Thoracic aorta (tissue), 2 donors: ENCODE data around the gene SEC14L2. TPM values are rescaled to one million over a fixed set of nuclear protein-coding genes. Genes with fewer than 3 reads are reported as not detected.

Source experiments
- ATAC-seq: fragments of 150-250 bp; one replicate; pipeline ENCODE4 v1.8.0; 2017; ENCODE audit warnings: low read depth; ENCODE audit not compliant: insufficient number of reproducible peaks, low FRiP score
- DNase-seq: peaks from one replicate; pipeline ENCODE4 v3.0.0-alpha.2; 2020; ENCODE audit warnings: low spot score
- H3K27ac ChIP-seq, 2 donors: fragments of 200-600 bp; sonication (generic); 1 replicate in 1 of 2; 2 replicates in 1 of 2; pipeline ENCODE4 v1.5.1; 2016; ENCODE audit warnings: mild to moderate bottlenecking in 2 of 2, moderate library complexity in 2 of 2
- H3K27me3 ChIP-seq: fragments of 200-600 bp; sonication (generic); replicated peaks from 2 replicates; pipeline ENCODE4 v1.6.0; 2016; ENCODE audit warnings: mild to moderate bottlenecking; ENCODE audit not compliant: insufficient read depth
- H3K36me3 ChIP-seq: fragments of 200-600 bp; sonication (generic); one replicate; pipeline ENCODE4 v1.5.1; 2016
- H3K4me1 ChIP-seq, 2 donors: fragments of 200-600 bp; sonication (generic); 1 replicate in 1 of 2; 2 replicates in 1 of 2; pipeline versions ENCODE4 v1.5.1 to v1.6.0; 2016; ENCODE audit warnings: low read depth in 2 of 2, mild to moderate bottlenecking in 1 of 2; ENCODE audit not compliant: control insufficient read depth in 1 of 2
- H3K4me3 ChIP-seq: fragments of 200-600 bp; sonication (generic); 2 replicates; pipeline ENCODE4 v1.5.1; 2016; ENCODE audit warnings: mild to moderate bottlenecking
- H3K9me3 ChIP-seq: fragments of 200-600 bp; sonication (generic); 2 replicates; pipeline ENCODE4 v1.5.1; 2016
- total RNA-seq, 2 donors: library from RNA; depleted of rRNA; stranded (reverse); fragments of >200 nt; gene quantifications; one replicate each; pipeline versions ENCODE4 v1.1.0 to v1.2.3, GENCODE V29; 2016
- TF ChIP-seq, protein P1 (sequence below): fragments of 200-600 bp; sonication (generic); IDR thresholded peaks from one replicate; pipeline ENCODE4 v1.5.1; 2019; ENCODE audit warnings: antibody characterized with exemption

The SEC14L2 gene
- total RNA-seq, 2 donors from 2014 or later, result 6.4 to 18.3 TPM

DNA sequence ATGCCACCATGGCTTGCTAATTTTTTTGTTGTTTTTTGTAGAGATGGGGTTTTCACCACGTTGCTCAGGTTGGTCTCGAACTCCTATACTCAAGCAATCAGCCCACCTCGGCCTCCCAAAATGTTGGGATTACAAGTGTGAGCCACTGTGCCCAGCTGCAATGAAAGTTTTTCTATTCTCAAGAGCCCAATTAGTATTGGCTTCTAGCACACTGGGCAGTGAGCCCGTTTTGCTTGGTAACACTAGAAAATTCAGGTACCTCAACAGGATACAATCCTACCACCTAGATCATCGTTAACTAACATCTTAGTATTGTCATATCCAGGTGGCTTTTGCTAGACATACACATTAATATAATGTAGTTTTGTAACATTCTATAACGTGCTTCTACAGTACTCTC lies 56.0 kb downstream of the SEC14L2 start:
- H3K9me3 ChIP-seq, result no peaks in the 10 kb centered on the region
- TF ChIP-seq, protein P1, sequence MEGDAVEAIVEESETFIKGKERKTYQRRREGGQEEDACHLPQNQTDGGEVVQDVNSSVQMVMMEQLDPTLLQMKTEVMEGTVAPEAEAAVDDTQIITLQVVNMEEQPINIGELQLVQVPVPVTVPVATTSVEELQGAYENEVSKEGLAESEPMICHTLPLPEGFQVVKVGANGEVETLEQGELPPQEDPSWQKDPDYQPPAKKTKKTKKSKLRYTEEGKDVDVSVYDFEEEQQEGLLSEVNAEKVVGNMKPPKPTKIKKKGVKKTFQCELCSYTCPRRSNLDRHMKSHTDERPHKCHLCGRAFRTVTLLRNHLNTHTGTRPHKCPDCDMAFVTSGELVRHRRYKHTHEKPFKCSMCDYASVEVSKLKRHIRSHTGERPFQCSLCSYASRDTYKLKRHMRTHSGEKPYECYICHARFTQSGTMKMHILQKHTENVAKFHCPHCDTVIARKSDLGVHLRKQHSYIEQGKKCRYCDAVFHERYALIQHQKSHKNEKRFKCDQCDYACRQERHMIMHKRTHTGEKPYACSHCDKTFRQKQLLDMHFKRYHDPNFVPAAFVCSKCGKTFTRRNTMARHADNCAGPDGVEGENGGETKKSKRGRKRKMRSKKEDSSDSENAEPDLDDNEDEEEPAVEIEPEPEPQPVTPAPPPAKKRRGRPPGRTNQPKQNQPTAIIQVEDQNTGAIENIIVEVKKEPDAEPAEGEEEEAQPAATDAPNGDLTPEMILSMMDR, result no peak
- H3K27me3 ChIP-seq, result no peaks in the 10 kb centered on the region
- DNase-seq, result no peak
- H3K36me3 ChIP-seq, result no peaks in the 10 kb centered on the region
- no peak overlapping the region for H3K4me3 ChIP-seq
- no peak for ATAC-seq
- H3K4me1 ChIP-seq, result no peaks in the 10 kb centered on the region
- no peak overlapping the region for H3K27ac ChIP-seq

DNA sequence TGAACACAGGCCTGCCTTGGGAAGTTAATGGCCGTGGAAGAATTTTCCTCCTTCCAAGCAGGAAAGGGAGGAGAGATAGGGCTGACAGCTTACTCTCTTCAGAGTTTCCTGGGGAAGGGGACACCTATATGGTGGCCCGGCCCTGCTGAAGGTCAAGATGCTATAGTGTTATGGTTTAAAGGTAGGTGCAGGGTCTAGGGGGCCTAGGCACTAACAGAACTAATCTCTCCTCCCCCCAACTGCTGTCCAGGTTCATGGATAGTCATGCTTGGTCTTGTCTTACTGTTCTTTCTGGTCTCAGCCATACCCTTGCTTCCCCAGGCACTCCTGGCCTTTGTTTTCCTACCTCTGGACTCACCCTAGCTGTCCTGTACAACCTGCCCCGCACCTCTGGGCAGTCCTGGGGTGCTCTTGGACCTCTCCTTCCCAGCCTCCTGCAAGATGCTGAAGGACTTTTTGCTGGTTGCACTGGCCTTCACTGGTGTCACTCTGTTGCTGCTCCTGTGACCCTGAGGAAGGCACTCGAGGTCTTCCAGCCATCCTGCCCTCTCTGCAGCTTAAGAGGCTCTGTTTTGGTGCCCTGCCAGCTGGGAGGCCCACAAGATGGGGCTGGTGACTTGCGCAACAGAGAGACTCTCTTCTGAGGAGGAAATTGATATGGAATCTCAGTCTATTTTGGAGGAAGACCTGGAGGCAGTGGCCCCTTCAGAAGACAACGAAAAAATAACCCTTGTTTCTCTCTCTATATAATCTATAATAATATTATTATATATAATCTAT lies 57.1 kb downstream of the SEC14L2 start:
- DNase-seq, result no peak
- no peaks in the 10 kb centered on the region for H3K4me1 ChIP-seq
- TF ChIP-seq, protein P1, result no peak

DNA sequence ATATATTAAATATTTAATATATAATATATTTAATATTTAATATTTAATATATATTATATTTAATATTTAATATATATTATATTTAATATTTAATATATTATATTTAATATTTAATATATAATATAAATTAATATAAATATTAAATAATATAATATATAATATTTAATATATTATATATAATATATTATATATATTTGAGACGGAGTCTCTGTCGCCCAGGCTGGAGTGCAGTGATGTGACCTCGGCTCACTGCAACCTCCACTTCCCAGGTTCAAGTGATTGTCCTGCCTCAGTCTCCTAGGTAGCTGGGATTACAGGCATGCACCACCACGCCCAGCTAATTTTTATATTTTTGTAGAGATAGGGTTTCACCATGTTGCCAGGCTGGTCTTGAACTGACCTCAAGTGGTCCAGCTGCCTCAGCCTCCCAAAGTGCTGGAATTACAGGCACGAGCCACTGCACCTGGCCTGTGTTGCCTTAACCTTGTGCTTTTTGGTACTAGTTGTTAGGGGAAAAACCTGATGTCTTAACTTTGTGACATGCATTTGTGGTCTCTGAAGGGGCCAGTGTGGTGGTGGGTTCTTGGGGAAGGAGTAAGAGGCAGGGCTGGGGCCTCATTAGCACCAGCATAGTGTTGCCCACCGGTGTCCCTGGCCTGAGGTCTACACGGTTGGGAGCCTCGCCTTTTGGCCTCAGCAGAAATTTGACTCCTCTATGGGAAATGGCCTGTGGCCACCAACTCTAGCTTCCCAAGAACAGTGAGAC lies 58.4 kb downstream of the SEC14L2 start:
- DNase-seq (no peak), ATAC-seq (no peak)
- TF ChIP-seq, protein P1, result no peak

More for the DNA sequence above, 57.1 kb downstream of the SEC14L2 start:
- Histone ChIP-seq H3K27ac (no peak overlapping the region), H3K9me3 (no peaks in the 10 kb centered on the region), H3K4me3 (no peak overlapping the region), H3K27me3 (no peaks in the 10 kb centered on the region), H3K36me3 (no peaks in the 10 kb centered on the region)
- ATAC-seq, result no peak

DNA sequence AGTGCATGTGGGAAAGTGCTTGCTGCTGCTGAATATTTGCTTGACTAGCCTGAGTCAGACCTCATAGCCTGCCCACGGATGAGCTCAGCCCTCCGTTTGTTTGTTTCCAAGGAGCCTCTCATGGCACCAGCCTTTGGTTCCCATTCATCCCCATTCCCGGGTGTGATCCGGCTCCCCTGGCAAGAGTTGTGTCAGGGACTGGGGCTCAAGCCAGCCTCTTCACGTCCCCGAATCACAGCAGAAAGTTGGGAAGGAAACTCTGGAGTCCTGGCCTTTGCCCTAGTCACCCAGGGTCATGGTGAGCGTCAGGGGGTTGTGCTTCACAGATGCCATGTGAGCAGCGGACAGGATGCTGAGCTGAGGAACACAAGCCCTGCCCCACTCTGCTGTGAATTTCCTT lies 61.2 kb downstream of the SEC14L2 start:
- H3K27ac ChIP-seq, result no peak overlapping the region
- TF ChIP-seq, protein P1, result no peak

More for the DNA sequence above, 58.4 kb downstream of the SEC14L2 start:
- no peak overlapping the region for H3K27ac ChIP-seq
- H3K4me1 ChIP-seq, result no peaks in the 10 kb centered on the region
- no peaks in the 10 kb centered on the region for H3K9me3 ChIP-seq
- H3K4me3 ChIP-seq, result no peak overlapping the region
- H3K36me3 ChIP-seq, result no peaks in the 10 kb centered on the region
- H3K27me3 ChIP-seq, result no peaks in the 10 kb centered on the region

More for the DNA sequence above, 61.2 kb downstream of the SEC14L2 start:
- no peaks in the 10 kb centered on the region for H3K27me3 ChIP-seq
- H3K4me3 ChIP-seq, result no peak overlapping the region
- DNase-seq (no peak), ATAC-seq (no peak)
- H3K4me1 ChIP-seq, result no peaks in the 10 kb centered on the region
- H3K9me3 ChIP-seq, result no peaks in the 10 kb centered on the region
- no peaks in the 10 kb centered on the region for H3K36me3 ChIP-seq
